NB4 (cell line): ENCODE results near the gene ZIC4.

Experiments
- CTCF ChIP-seq: IDR thresholded peaks from one replicate; pipeline ENCODE4 v1.5.1; 2012; ENCODE audit warnings: low read depth, low read length
- MYC ChIP-seq: IDR thresholded peaks from 2 replicates; pipeline ENCODE4 v1.6.1; 2011; ENCODE audit warnings: low read depth, low read length
- POLR2A ChIP-seq: IDR thresholded peaks from 2 replicates; pipeline ENCODE4 v1.6.1; 2011; ENCODE audit warnings: mild to moderate bottlenecking; ENCODE audit not compliant: insufficient read length; ENCODE audit errors: extremely low read depth

DNA sequence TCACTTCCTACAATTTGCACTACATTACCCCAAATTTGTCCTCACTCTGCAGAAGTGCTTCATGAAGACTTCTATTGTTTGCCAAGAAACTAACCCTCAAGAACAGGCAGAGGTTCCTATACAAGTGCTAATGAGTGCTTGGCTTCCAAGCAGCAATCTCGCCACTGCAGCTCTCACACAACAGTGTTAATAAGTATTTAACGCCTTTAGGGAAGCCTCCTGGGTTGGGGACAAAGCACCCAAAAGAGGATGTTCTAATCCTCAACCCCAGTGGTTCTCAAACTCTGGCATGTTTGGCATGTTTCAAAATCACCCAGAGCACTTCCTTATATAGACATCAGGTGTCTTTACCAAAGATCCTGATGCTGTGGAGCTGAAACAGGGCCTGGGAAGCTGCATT is 64.6 kb downstream of the ZIC4 start:
- TF ChIP-seq POLR2A (no peak), CTCF (no peak), MYC (no peak)
